ENCODE data around the gene UQCC3.
"Not testable (repeated sequence)": the region's sequence is repeated elsewhere in the genome, so short reads cannot be mapped to it uniquely, and the experiment has no call there.

UQCC3 gene

GRCh38 chr11:62648185-62648966 is 23.1 kb upstream of the UQCC3 start:
- Histone ChIP-seq H3K9ac (ENCODE audit: low read depth, low read length, poor library complexity, severe bottlenecking) (no peak overlapping the region), H3K4me3 (ENCODE audit: low read length, poor library complexity, severe bottlenecking) (no peak overlapping the region), H3K4me1 (ENCODE audit: insufficient read depth, low read length, poor library complexity, severe bottlenecking) (peaks cover 23% of the 10 kb centered on the region), H3K9me3 (ENCODE audit: insufficient read depth, low read depth, low read length) (no peaks in the 10 kb centered on the region), H3F3A (ENCODE audit: low read depth) (no peaks in the 10 kb centered on the region), H3K9me2 (replicated peaks; ENCODE audit: low read depth, low read length) (no peaks in the 10 kb centered on the region), H3K36me3 (ENCODE audit: insufficient read depth, low read length) (peaks cover 4% of the 10 kb centered on the region; the same call in 1 of the 2 replicates), H3K27me3 (ENCODE audit: insufficient read depth, low read length, poor library complexity, severe bottlenecking) (no peaks in the 10 kb centered on the region), H2AFZ (ENCODE audit: low read length) (no peak overlapping the region), H3K4me2 (ENCODE audit: low read depth, low read length, poor library complexity, severe bottlenecking) (no peak overlapping the region), H4K20me1 (ENCODE audit: insufficient read depth, low read length, poor library complexity, severe bottlenecking) (peaks cover 23% of the 10 kb centered on the region), H3K79me2 (ENCODE audit: insufficient read depth, low read length) (peaks cover 56% of the 10 kb centered on the region)
- TF ChIP-seq CTCF (conservative IDR thresholded peaks at IDR 0.05; ENCODE audit: low read length) (no peak), EZH2phosphoT487 (IDR thresholded peaks at IDR 0.05; ENCODE audit: borderline replicate concordance) (no peak)

GRCh38 chr11:62648967-62649364 is 22.5 kb upstream of the UQCC3 start:
- H3K4me2 ChIP-seq (ENCODE audit: low read depth, low read length, poor library complexity, severe bottlenecking) = no peak overlapping the region
- no peaks in the 10 kb centered on the region for H3F3A ChIP-seq (ENCODE audit: low read depth)
- no peak overlapping the region for H3K4me3 ChIP-seq (ENCODE audit: low read length, poor library complexity, severe bottlenecking)
- no peaks in the 10 kb centered on the region for H3K27me3 ChIP-seq (ENCODE audit: insufficient read depth, low read length, poor library complexity, severe bottlenecking)
- TF ChIP-seq CTCF (conservative IDR thresholded peaks at IDR 0.05; ENCODE audit: low read length) (no peak), EZH2phosphoT487 (IDR thresholded peaks at IDR 0.05; ENCODE audit: borderline replicate concordance) (no peak)
- no peak overlapping the region for H2AFZ ChIP-seq (ENCODE audit: low read length)
- peaks cover 4% of the 10 kb centered on the region; the same call in 1 of the 2 replicates for H3K36me3 ChIP-seq (ENCODE audit: insufficient read depth, low read length)
- no peak overlapping the region for H3K9ac ChIP-seq (ENCODE audit: low read depth, low read length, poor library complexity, severe bottlenecking)
- peaks cover 22% of the 10 kb centered on the region for H4K20me1 ChIP-seq (ENCODE audit: insufficient read depth, low read length, poor library complexity, severe bottlenecking)
- no peaks in the 10 kb centered on the region for H3K9me2 ChIP-seq (replicated peaks; ENCODE audit: low read depth, low read length)
- H3K9me3 ChIP-seq (ENCODE audit: insufficient read depth, low read depth, low read length) = no peaks in the 10 kb centered on the region
- peaks cover 50% of the 10 kb centered on the region for H3K79me2 ChIP-seq (ENCODE audit: insufficient read depth, low read length)
- peaks cover 23% of the 10 kb centered on the region for H3K4me1 ChIP-seq (ENCODE audit: insufficient read depth, low read length, poor library complexity, severe bottlenecking)

- no peak overlapping the region for H3K9ac ChIP-seq (ENCODE audit: low read depth, low read length, poor library complexity, severe bottlenecking)
- H3K79me2 ChIP-seq (ENCODE audit: insufficient read depth, low read length) = peaks cover 45% of the 10 kb centered on the region
- peaks cover 4% of the 10 kb centered on the region; the same call in 1 of the 2 replicates for H3K36me3 ChIP-seq (ENCODE audit: insufficient read depth, low read length)
- no peak overlapping the region for H3K4me3 ChIP-seq (ENCODE audit: low read length, poor library complexity, severe bottlenecking)
- H2AFZ ChIP-seq (ENCODE audit: low read length) = no peak overlapping the region
- H3K9me3 ChIP-seq (ENCODE audit: insufficient read depth, low read depth, low read length) = no peaks in the 10 kb centered on the region
- peaks cover 22% of the 10 kb centered on the region for H3K4me1 ChIP-seq (ENCODE audit: insufficient read depth, low read length, poor library complexity, severe bottlenecking)
- H3K27me3 ChIP-seq (ENCODE audit: insufficient read depth, low read length, poor library complexity, severe bottlenecking) = no peaks in the 10 kb centered on the region
- H3K4me2 ChIP-seq (ENCODE audit: low read depth, low read length, poor library complexity, severe bottlenecking) = no peak overlapping the region
- no peak for TF ChIP-seq EZH2phosphoT487 (IDR thresholded peaks at IDR 0.05; ENCODE audit: borderline replicate concordance)
- no peak for TF ChIP-seq CTCF (conservative IDR thresholded peaks at IDR 0.05; ENCODE audit: low read length)
- H4K20me1 ChIP-seq (ENCODE audit: insufficient read depth, low read length, poor library complexity, severe bottlenecking) = peaks cover 17% of the 10 kb centered on the region
- H3F3A ChIP-seq (ENCODE audit: low read depth) = no peaks in the 10 kb centered on the region
- no peaks in the 10 kb centered on the region for H3K9me2 ChIP-seq (replicated peaks; ENCODE audit: low read depth, low read length)
Measured at GRCh38 chr11:62649486-62649885, 22.0 kb upstream of the UQCC3 start.

GRCh38 chr11:62650283-62650682 is 21.2 kb upstream of the UQCC3 start:
- not testable (repeated sequence) for H3F3A ChIP-seq (ENCODE audit: low read depth); H3K4me2 ChIP-seq (ENCODE audit: low read depth, low read length, poor library complexity, severe bottlenecking); H3K9me3 ChIP-seq (ENCODE audit: insufficient read depth, low read depth, low read length); H3K27me3 ChIP-seq (ENCODE audit: insufficient read depth, low read length, poor library complexity, severe bottlenecking); H3K36me3 ChIP-seq (ENCODE audit: insufficient read depth, low read length); H2AFZ ChIP-seq (ENCODE audit: low read length); H3K9me2 ChIP-seq (replicated peaks; ENCODE audit: low read depth, low read length); H3K4me3 ChIP-seq (ENCODE audit: low read length, poor library complexity, severe bottlenecking); H3K9ac ChIP-seq (ENCODE audit: low read depth, low read length, poor library complexity, severe bottlenecking)
- Histone ChIP-seq H3K79me2 (ENCODE audit: insufficient read depth, low read length) (peaks cover 37% of the 10 kb centered on the region), H4K20me1 (ENCODE audit: insufficient read depth, low read length, poor library complexity, severe bottlenecking) (peaks cover 11% of the 10 kb centered on the region), H3K4me1 (ENCODE audit: insufficient read depth, low read length, poor library complexity, severe bottlenecking) (peaks cover 16% of the 10 kb centered on the region)

All from Loucy (cell line).